HepG2 (cell line): Measurements from ENCODE around the gene LMX1B. TPM values are rescaled to one million over a fixed set of nuclear protein-coding genes. Genes with fewer than 3 reads are reported as not detected.
A peak's percentile ranks its signal among the peaks of the same experiment; 100 is the strongest.

Experiments
- ATAC-seq: fragments of 200-7000 bp; cut with Tn5 transposase; 3 replicates; pipeline ENCODE4 v1.9.1; 2020; ENCODE audit warnings: mild to moderate bottlenecking, moderate library complexity
- BruUV-seq: library from RNA; stranded (reverse); fragments of 400-500 nt; replicated peaks from 2 replicates; lab custom pipeline; 2021; lab: Mats Ljungman, UMichigan
- CTCF ChIA-PET: fragments of 300-600 bp; formaldehyde crosslinking; extraction: SDS; loops from one replicate; lab custom pipeline; 2021; ENCODE audit warnings: low total read pairs, inconsistent platforms, low intra/inter-chr PET ratio; lab: Yijun Ruan, JAX
- POLR2A ChIA-PET: fragments of 350-600 bp; sonication (Branson Sonifier 250); formaldehyde crosslinking; loops from one replicate; lab custom pipeline; 2020; ENCODE audit warnings: antibody characterized with exemption, inconsistent platforms; lab: Yijun Ruan, JAX
- DNase-seq: peaks from one replicate; pipeline ENCODE4 v3.0.0-alpha.2; 2015; ENCODE audit warnings: low spot score
- FAIRE-seq: peaks from 3 replicates; lab custom pipeline; 2011; peaks lifted over from hg19 to GRCh38; lab: Jason Lieb, UNC
- H2AFZ ChIP-seq: one replicate; pipeline ENCODE4 v1.6.1; 2011; ENCODE audit warnings: low read length, inconsistent platforms
- H3K27ac ChIP-seq: fragments of 300-600 bp; 3 replicates; pipeline ENCODE4 v1.8.0; 2011; ENCODE audit warnings: mixed run types, mild to moderate bottlenecking, mixed read lengths, low read length, inconsistent platforms; ENCODE audit not compliant: insufficient read depth; ENCODE audit errors: extremely low read length
- H3K27me3 ChIP-seq, 2 experiments: fragments of 200-600 bp in 1 of 2; 2 replicates in 1 of 2; 3 replicates in 1 of 2; pipeline versions ENCODE4 v1.6.0 to v1.8.0; 2011; ENCODE audit warnings: low read length in 2 of 2, mild to moderate bottlenecking in 2 of 2, moderate library complexity in 2 of 2, inconsistent platforms in 1 of 2; ENCODE audit not compliant: insufficient read depth in 2 of 2, control insufficient read depth in 1 of 2
- H3K36me3 ChIP-seq, 2 experiments: fragments of 200-600 bp in 1 of 2; replicated peaks in 1 of 2; 2 replicates in 1 of 2; 3 replicates in 1 of 2; pipeline versions ENCODE4 v1.5.1 to v1.8.0; 2011; ENCODE audit warnings: low read length in 2 of 2, inconsistent platforms in 1 of 2; ENCODE audit not compliant: insufficient read depth in 2 of 2, control insufficient read depth in 1 of 2
- H3K4me1 ChIP-seq: 2 replicates; pipeline ENCODE4 v1.5.1; 2012; ENCODE audit warnings: low read length, inconsistent platforms; ENCODE audit not compliant: insufficient read depth
- H3K4me2 ChIP-seq: 2 replicates; pipeline ENCODE4 v1.6.0; 2011; ENCODE audit warnings: low read depth, low read length, inconsistent platforms
- H3K4me3 ChIP-seq, 3 experiments: fragments of 200-600 bp in 1 of 3; sonication (generic), shearing (Covaris generic) in 1 of 3; replicated peaks in 1 of 3; 2 replicates each; pipeline ENCODE4 v1.5.1; 2011 to 2016; ENCODE audit warnings: low read length in 3 of 3, inconsistent platforms in 2 of 3, low read depth in 2 of 3, mild to moderate bottlenecking in 2 of 3, control low read depth in 1 of 3, mixed read lengths in 1 of 3; ENCODE audit not compliant: insufficient read depth in 1 of 3
- H3K79me2 ChIP-seq: one replicate; pipeline ENCODE4 v1.6.1; 2011; ENCODE audit warnings: low read length, inconsistent platforms; ENCODE audit not compliant: insufficient read depth
- H3K9ac ChIP-seq: 2 replicates; pipeline ENCODE4 v1.6.0; 2011; ENCODE audit warnings: mild to moderate bottlenecking, low read depth, low read length, inconsistent platforms; ENCODE audit not compliant: insufficient read depth
- H3K9me3 ChIP-seq: 2 replicates; pipeline ENCODE4 v1.5.1; 2012; ENCODE audit warnings: mild to moderate bottlenecking, low read length
- H4K20me1 ChIP-seq: 2 replicates; pipeline ENCODE4 v1.6.0; 2011; ENCODE audit warnings: inconsistent platforms, mild to moderate bottlenecking, low read length, moderate library complexity; ENCODE audit not compliant: insufficient read depth
- CBX1 ChIP-seq: IDR thresholded peaks from one replicate; pipeline ENCODE4 v1.6.1; 2016; ENCODE audit warnings: antibody characterized with exemption, low read depth
- CENPBD1 ChIP-seq: sonication (generic); formaldehyde crosslinking; IDR thresholded peaks from 2 replicates; pipeline ENCODE4 v1.8.0; 2022; ENCODE audit warnings: missing genetic modification reagents, low read depth, mild to moderate bottlenecking, borderline replicate concordance
- NFRKB ChIP-seq: fragments of 450-650 bp; IDR thresholded peaks from 2 replicates; pipeline ENCODE4 v1.6.1; 2017
- RFX1 ChIP-seq: fragments of 450-650 bp; IDR thresholded peaks from 2 replicates; pipeline ENCODE4 v1.6.1; 2017
- SNAPC2 ChIP-seq: sonication (generic); formaldehyde crosslinking; IDR thresholded peaks from 2 replicates; pipeline ENCODE4 v1.8.1; 2022; ENCODE audit warnings: mild to moderate bottlenecking, missing genetic modification reagents
- SOX6 ChIP-seq, 2 experiments: fragments of 450-650 bp in 1 of 2; sonication (generic) in 1 of 2; formaldehyde crosslinking in 1 of 2; IDR thresholded peaks; 2 replicates each; pipeline versions ENCODE4 v1.4.0 to v1.6.1; 2017 to 2020; ENCODE audit warnings: antibody characterized with exemption in 1 of 2, mild to moderate bottlenecking in 1 of 2, missing genetic modification reagents in 1 of 2
- ZFP36 ChIP-seq: fragments of 150-350 bp; IDR thresholded peaks from 2 replicates; pipeline ENCODE4 v1.6.1; 2018; ENCODE audit warnings: borderline replicate concordance, low read length, low read depth; ENCODE audit not compliant: partially characterized antibody
- ZFX ChIP-seq: sonication (generic); formaldehyde crosslinking; IDR thresholded peaks from 2 replicates; pipeline ENCODE4 v1.4.0; 2020; ENCODE audit warnings: mild to moderate bottlenecking, low read depth, missing genetic modification reagents, moderate library complexity
- ZZZ3 ChIP-seq: sonication (generic); formaldehyde crosslinking; IDR thresholded peaks from 2 replicates; pipeline ENCODE4 v1.4.0; 2020; ENCODE audit warnings: missing genetic modification reagents, mild to moderate bottlenecking, borderline replicate concordance
- WGBS: methylation state at CpG from one replicate; pipeline ENCODE4 v1.1.6; 2017; ENCODE audit warnings: low lambda C conversion rate; 5-methylcytosine and 5-hydroxymethylcytosine counted together
- in situ Hi-C: cut with HindIII; loops from 2 replicates; pipeline ENCODE4 v1.10.0; 2017; ENCODE audit warnings: low pct_unique_long_range_greater_than_20kb; ENCODE audit not compliant: extremely low pct_ligation_motif_present
- intact Hi-C: fragments of 100-400 bp; cut with micrococcal nuclease; formaldehyde crosslinking; loops from one replicate; pipeline ENCODE4 v1.10.0; 2022; ENCODE audit not compliant: unreplicated experiment
- polyA plus RNA-seq, 8 experiments: library from polyadenylated mRNA; depleted of rRNA in 3 of 8; stranded (reverse) in 7 of 8; unstranded in 1 of 8; fragments of >200 nt; fragmentation: Illumina TruSeq in 4 of 8; extraction: Trizol in 4 of 8; gene quantifications; 2 replicates each; pipeline versions ENCODE4 v1.2.1 to v1.2.3, GENCODE V29; 2011 to 2016; ENCODE audit warnings: low read depth in 4 of 8, missing spikeins in 1 of 8, mixed read lengths in 1 of 8; ENCODE audit not compliant: insufficient read depth in 1 of 8
- total RNA-seq, 5 experiments: library from RNA; depleted of rRNA; stranded (reverse); fragments of >200 nt; fragmentation: Illumina TruSeq; extraction: Trizol; gene quantifications; 2 replicates each; pipeline ENCODE4 v1.2.3, GENCODE V29; 2016; ENCODE audit warnings: low read depth in 1 of 5

Gene LMX1B
- total and polyA plus RNA-seq, 2 of the 13 experiments (the other 11 are each of a cell fraction or from before 2014, with no cell fraction given): not detected

GRCh38 chr9:126722922-126723806 lies 109.4 kb downstream of the LMX1B start:
- CTCF ChIA-PET: no interaction called here

GRCh38 chr9:126723807-126724172 lies 110.1 kb downstream of the LMX1B start:
- DNase-seq: no peak
- in situ Hi-C loops (no loop called here), intact Hi-C loops (no loop called here)
- no peak overlapping the region for H3K4me2 ChIP-seq
- peaks cover 2 to 44% of the 10 kb centered on the region in 2 experiments; a peak in 3 of 5 replicates for H3K27me3 ChIP-seq
- no peak overlapping the region for H2AFZ ChIP-seq
- BruUV-seq: no TSS peak
- H3K4me1 ChIP-seq: no peaks in the 10 kb centered on the region
- ChIA-PET CTCF (no interaction called here), POLR2A (no interaction called here)
- TF ChIP-seq RFX1 (peak; percentile 79), SNAPC2 (CRISPR knock-in tag) (no peak), CBX1 (no peak), ZZZ3 (CRISPR knock-in tag) (no peak), CENPBD1 (CRISPR knock-in tag) (no peak), ZFP36 (no peak)
- no peaks in the 10 kb centered on the region for H4K20me1 ChIP-seq
- no peak overlapping the region for H3K27ac ChIP-seq
- H3K36me3 ChIP-seq: no peaks in the 10 kb centered on the region
- no peak for ATAC-seq
- no peaks in the 10 kb centered on the region for H3K9me3 ChIP-seq
- H3K4me3 ChIP-seq: no peak overlapping the region
- H3K9ac ChIP-seq: no peak overlapping the region
- no peaks in the 10 kb centered on the region for H3K79me2 ChIP-seq
- WGBS: 82% methylated on average over 9 of the region's 14 CpGs
- FAIRE-seq: no peak

More at GRCh38 chr9:126722922-126723806, 109.4 kb downstream of the LMX1B start:
- no peak for TF ChIP-seq NFRKB
- no peak for TF ChIP-seq SOX6 (IDR thresholded peaks at IDR 0.05)
- TF ChIP-seq SOX6 (CRISPR knock-in tag; IDR thresholded peaks at IDR 0.05): no peak
- TF ChIP-seq ZFX (CRISPR knock-in tag): 0 out of 2 replicates have a peak, but pooled peaks have one; percentile 1
- TF ChIP-seq, all 625 proteins: peak for 1
- BruUV-seq: no TSS peak
- H3K27ac ChIP-seq: no peak overlapping the region
- intact Hi-C loops (no loop called here), in situ Hi-C loops (no loop called here)
- no peaks in the 10 kb centered on the region for H4K20me1 ChIP-seq
- no peaks in the 10 kb centered on the region for H3K36me3 ChIP-seq
- H3K9ac ChIP-seq: no peak overlapping the region
- peaks cover 2 to 44% of the 10 kb centered on the region in 2 experiments; a peak in 3 of 5 replicates for H3K27me3 ChIP-seq
- peak overlapping the region; percentile 66 for H3K4me2 ChIP-seq
- H3K79me2 ChIP-seq: no peaks in the 10 kb centered on the region
- FAIRE-seq (no peak), ATAC-seq (peak; percentile 56), DNase-seq (no peak)
- POLR2A ChIA-PET: no interaction called here
- H2AFZ ChIP-seq: no peak overlapping the region
- peak overlapping the region; percentile 58 to 72 (median 60); a peak in 5 of 6 replicates for H3K4me3 ChIP-seq
- no peaks in the 10 kb centered on the region for H3K9me3 ChIP-seq
- WGBS: 84% methylated on average over 35 of the region's 68 CpGs
- H3K4me1 ChIP-seq: no peaks in the 10 kb centered on the region
